Rectal smooth muscle tissue (tissue), 1 donor: ENCODE measurements around the gene TENT5A.

Experiments
- H3K27ac ChIP-seq: one replicate; pipeline ENCODE4 v1.7.0; 2013; ENCODE audit warnings: low read depth, low read length, inconsistent platforms
- H3K27me3 ChIP-seq: one replicate; pipeline ENCODE4 v1.7.0; 2013; ENCODE audit warnings: low read length; ENCODE audit not compliant: control insufficient read depth, insufficient read depth
- H3K36me3 ChIP-seq: one replicate; pipeline ENCODE4 v1.7.0; 2013; ENCODE audit warnings: low read length; ENCODE audit not compliant: control insufficient read depth, insufficient read depth
- H3K4me1 ChIP-seq: one replicate; pipeline ENCODE4 v1.7.0; 2013; ENCODE audit warnings: low read length; ENCODE audit not compliant: control insufficient read depth, insufficient read depth
- H3K4me3 ChIP-seq: one replicate; pipeline ENCODE4 v1.7.0; 2013; ENCODE audit warnings: low read length
- H3K9ac ChIP-seq: one replicate; pipeline ENCODE4 v1.7.0; 2013; ENCODE audit warnings: low read length

TENT5A gene

GRCh38 chr6:81752084-81752920, at the start of gene TENT5A:
Gene TENT5A (minus strand): TSS chr6:81752681. CDS start chr6:81752141, 540 bp downstream.
- H3K36me3 ChIP-seq, result no peaks in the 10 kb centered on the region
- H3K9ac ChIP-seq, result peak within 1 kb of the TSS; percentile 71
- H3K4me1 ChIP-seq, result peaks cover 9% of the 10 kb centered on the region
- peak within 1 kb of the TSS; percentile 96 for H3K4me3 ChIP-seq
- H3K27ac ChIP-seq, result peak within 1 kb of the TSS; percentile 96
- H3K27me3 ChIP-seq, result no peaks in the 10 kb centered on the region

- Histone ChIP-seq H3K27me3 (no peaks in the 10 kb centered on the region), H3K4me3 (no peak overlapping the region), H3K9ac (no peak overlapping the region), H3K36me3 (no peaks in the 10 kb centered on the region), H3K4me1 (no peaks in the 10 kb centered on the region), H3K27ac (no peak overlapping the region)
Measured at GRCh38 chr6:81801489-81801888, 49.0 kb upstream of the TENT5A start.

GRCh38 chr6:81800666-81801065, 48.2 kb upstream of the TENT5A start:
- no peaks in the 10 kb centered on the region for H3K27me3 ChIP-seq
- no peak overlapping the region for H3K27ac ChIP-seq
- no peaks in the 10 kb centered on the region for H3K36me3 ChIP-seq
- H3K4me3 ChIP-seq, result no peak overlapping the region
- no peak overlapping the region for H3K9ac ChIP-seq
- no peaks in the 10 kb centered on the region for H3K4me1 ChIP-seq

DNA sequence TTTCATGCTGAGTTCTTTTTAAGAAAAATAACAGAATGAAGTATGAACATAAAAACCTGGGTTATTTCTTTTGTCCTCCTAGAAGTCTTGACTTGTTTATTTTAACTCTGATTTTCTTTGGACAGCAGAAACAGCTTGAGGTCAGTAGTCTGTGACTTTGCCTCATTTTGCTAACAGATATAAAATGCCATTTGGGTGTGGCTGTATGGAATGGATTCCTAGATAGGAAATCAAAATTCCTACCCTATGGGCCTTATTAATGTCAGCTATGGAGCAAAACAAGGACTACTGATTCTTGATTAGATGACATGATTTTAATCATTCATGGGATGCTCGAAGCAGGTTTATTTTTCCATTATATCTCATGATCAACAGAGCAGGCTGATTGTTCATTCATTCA, 46.8 kb upstream of the TENT5A start:
- Histone ChIP-seq H3K4me1 (no peaks in the 10 kb centered on the region), H3K27me3 (no peaks in the 10 kb centered on the region), H3K36me3 (no peaks in the 10 kb centered on the region), H3K27ac (no peak overlapping the region), H3K9ac (no peak overlapping the region), H3K4me3 (no peak overlapping the region)

DNA sequence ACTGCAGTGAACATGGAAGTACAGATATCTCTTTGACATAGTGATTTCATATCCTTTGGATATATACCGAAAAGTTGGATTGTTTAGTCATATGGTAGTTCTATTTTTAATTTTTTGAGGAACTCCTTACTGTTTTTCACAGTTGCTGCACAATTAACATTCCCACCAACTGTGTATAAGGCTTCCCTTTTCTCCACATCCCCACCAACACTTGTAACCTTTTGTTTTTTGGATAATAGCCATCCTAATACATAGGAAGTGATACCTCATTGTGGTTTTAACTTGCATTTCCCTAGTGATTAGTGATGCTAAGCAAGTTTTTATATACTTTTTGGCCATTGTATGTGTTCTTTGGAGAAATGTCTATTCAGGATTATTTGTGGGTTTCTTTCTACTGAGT, 45.1 kb upstream of the TENT5A start:
- no peak overlapping the region for H3K4me3 ChIP-seq
- no peak overlapping the region for H3K9ac ChIP-seq
- H3K27ac ChIP-seq, result no peak overlapping the region
- H3K4me1 ChIP-seq, result no peaks in the 10 kb centered on the region
- no peaks in the 10 kb centered on the region for H3K27me3 ChIP-seq
- H3K36me3 ChIP-seq, result no peaks in the 10 kb centered on the region

- Histone ChIP-seq H3K27me3 (no peaks in the 10 kb centered on the region), H3K9ac (no peak overlapping the region), H3K27ac (no peak overlapping the region), H3K36me3 (no peaks in the 10 kb centered on the region), H3K4me3 (no peak overlapping the region), H3K4me1 (no peaks in the 10 kb centered on the region)
Measured at GRCh38 chr6:81795890-81796289, 43.4 kb upstream of the TENT5A start.

DNA sequence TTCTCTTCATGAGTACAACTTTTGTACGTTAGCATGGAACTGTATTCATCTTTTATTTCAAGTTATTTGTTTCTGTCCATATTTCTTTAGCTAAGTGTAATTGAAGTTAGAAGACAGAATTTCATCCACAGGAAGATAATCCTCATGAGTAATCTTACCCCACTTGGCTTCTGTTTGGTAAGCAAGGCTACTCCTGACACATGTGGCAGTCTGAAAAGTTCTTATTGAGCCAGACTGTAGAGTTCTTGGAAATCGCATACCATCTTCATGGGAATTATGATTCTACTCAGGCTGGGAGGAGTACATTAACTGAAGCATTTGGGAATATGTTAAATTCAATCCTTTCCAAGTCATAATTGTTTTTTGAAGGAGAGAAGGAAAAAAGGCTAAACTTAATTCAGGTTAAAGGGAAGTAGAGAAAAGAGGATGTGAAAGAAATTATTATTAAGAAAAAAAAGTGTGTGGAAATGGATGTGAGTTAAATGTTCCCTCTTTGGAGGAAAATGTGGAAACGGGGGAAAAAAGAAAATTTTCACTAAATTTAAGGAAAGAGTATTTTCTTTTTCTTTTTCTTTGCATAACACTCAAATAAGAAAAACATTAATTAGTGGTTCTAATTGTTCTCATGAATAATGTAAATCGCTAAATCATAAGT, 41.5 kb upstream of the TENT5A start:
- no peaks in the 10 kb centered on the region for H3K4me1 ChIP-seq

GRCh38 chr6:81792826-81793225, 40.3 kb upstream of the TENT5A start:
- Histone ChIP-seq H3K36me3 (no peaks in the 10 kb centered on the region), H3K4me1 (no peaks in the 10 kb centered on the region), H3K27ac (no peak overlapping the region), H3K4me3 (no peak overlapping the region), H3K9ac (no peak overlapping the region), H3K27me3 (no peaks in the 10 kb centered on the region)

More for the DNA sequence above, 41.5 kb upstream of the TENT5A start:
- Histone ChIP-seq H3K36me3 (no peaks in the 10 kb centered on the region), H3K27ac (no peak overlapping the region), H3K27me3 (no peaks in the 10 kb centered on the region), H3K4me3 (no peak overlapping the region), H3K9ac (no peak overlapping the region)

GRCh38 chr6:81791756-81792155, 39.3 kb upstream of the TENT5A start:
- H3K27me3 ChIP-seq, result no peaks in the 10 kb centered on the region
- H3K27ac ChIP-seq, result no peak overlapping the region
- no peaks in the 10 kb centered on the region for H3K4me1 ChIP-seq
- no peak overlapping the region for H3K4me3 ChIP-seq
- H3K9ac ChIP-seq, result no peak overlapping the region
- H3K36me3 ChIP-seq, result no peaks in the 10 kb centered on the region

GRCh38 chr6:81790034-81790433, 37.6 kb upstream of the TENT5A start:
- H3K27me3 ChIP-seq, result no peaks in the 10 kb centered on the region
- H3K27ac ChIP-seq, result no peak overlapping the region
- no peak overlapping the region for H3K9ac ChIP-seq
- H3K4me3 ChIP-seq, result no peak overlapping the region
- H3K36me3 ChIP-seq, result no peaks in the 10 kb centered on the region
- no peaks in the 10 kb centered on the region for H3K4me1 ChIP-seq

- H3K27ac ChIP-seq, result no peak overlapping the region
- no peak overlapping the region for H3K9ac ChIP-seq
- H3K36me3 ChIP-seq, result no peaks in the 10 kb centered on the region
- H3K4me1 ChIP-seq, result no peaks in the 10 kb centered on the region
- no peaks in the 10 kb centered on the region for H3K27me3 ChIP-seq
- H3K4me3 ChIP-seq, result no peak overlapping the region
Measured at GRCh38 chr6:81789291-81789690, 36.8 kb upstream of the TENT5A start.

DNA sequence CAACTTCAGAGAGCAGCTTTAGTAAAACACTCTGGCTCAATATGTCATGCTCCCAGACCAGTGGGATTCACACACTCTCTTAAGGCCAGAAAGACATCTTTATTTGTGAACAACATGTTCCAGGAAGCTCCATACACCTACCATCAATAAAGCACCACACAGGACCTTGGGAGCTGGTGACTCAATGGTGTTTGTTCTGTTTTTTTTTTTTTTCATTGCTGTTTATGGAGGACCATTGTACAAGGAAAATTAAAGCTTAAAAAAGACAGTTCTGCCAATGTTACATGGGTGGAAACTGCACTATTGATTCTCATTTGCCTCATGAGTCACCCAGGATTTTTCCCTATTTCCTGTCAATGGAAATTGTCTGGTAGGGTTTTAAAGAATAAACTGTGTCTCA, 36.3 kb upstream of the TENT5A start:
- Histone ChIP-seq H3K4me1 (no peaks in the 10 kb centered on the region), H3K9ac (no peak overlapping the region), H3K36me3 (no peaks in the 10 kb centered on the region), H3K4me3 (no peak overlapping the region), H3K27me3 (no peaks in the 10 kb centered on the region), H3K27ac (no peak overlapping the region)
